Prostate gland (tissue), 2 donors: ENCODE results near the gene NEIL1.

ENCODE experiments used
- POLR2A ChIP-seq: fragments of 450-650 bp; IDR thresholded peaks from one replicate; pipeline ENCODE4 v1.6.1; 2016; ENCODE audit warnings: antibody characterized with exemption, mild to moderate bottlenecking
- POLR2AphosphoS5 ChIP-seq: sonication (generic); formaldehyde crosslinking; IDR thresholded peaks from one replicate; pipeline ENCODE4 v1.6.1; 2017; ENCODE audit warnings: antibody characterized with exemption
- TF ChIP-seq, protein P1 (sequence below), 4 experiments: fragments of 200-600 bp in 2 of 4; fragments of 450-650 bp in 2 of 4; sonication (generic) in 2 of 4; IDR thresholded peaks; 1 replicate in 3 of 4; 2 replicates in 1 of 4; pipeline ENCODE4 v1.5.1; 2016 to 2019; ENCODE audit warnings: antibody characterized with exemption in 4 of 4, mild to moderate bottlenecking in 2 of 4, moderate library complexity in 2 of 4

DNA sequence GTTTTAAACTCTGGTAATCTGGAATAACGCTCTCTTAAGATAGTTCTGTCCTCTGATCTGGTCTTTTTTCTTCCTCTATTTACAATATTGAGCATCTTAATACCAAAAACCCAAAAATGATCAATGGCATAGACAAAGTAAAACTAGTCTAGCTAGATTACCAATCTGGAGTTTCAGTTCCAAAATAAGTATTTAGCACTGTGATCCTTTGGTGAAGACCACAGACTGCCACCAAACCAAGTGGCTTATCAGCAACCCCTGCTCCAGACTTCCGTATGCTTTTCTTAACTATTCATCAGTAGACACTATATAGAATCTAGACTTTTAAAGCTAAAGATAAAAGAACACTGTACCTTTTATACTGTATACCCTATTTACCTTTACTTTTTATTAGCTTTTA is 57.1 kb downstream of the NEIL1 start:
- TF ChIP-seq, protein P1, sequence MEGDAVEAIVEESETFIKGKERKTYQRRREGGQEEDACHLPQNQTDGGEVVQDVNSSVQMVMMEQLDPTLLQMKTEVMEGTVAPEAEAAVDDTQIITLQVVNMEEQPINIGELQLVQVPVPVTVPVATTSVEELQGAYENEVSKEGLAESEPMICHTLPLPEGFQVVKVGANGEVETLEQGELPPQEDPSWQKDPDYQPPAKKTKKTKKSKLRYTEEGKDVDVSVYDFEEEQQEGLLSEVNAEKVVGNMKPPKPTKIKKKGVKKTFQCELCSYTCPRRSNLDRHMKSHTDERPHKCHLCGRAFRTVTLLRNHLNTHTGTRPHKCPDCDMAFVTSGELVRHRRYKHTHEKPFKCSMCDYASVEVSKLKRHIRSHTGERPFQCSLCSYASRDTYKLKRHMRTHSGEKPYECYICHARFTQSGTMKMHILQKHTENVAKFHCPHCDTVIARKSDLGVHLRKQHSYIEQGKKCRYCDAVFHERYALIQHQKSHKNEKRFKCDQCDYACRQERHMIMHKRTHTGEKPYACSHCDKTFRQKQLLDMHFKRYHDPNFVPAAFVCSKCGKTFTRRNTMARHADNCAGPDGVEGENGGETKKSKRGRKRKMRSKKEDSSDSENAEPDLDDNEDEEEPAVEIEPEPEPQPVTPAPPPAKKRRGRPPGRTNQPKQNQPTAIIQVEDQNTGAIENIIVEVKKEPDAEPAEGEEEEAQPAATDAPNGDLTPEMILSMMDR (IDR thresholded peaks at IDR 0.05), result no peak
- TF ChIP-seq POLR2AphosphoS5 (no peak), POLR2A (no peak)
